ENCODE results near the gene BZW2. TPM values are rescaled to one million over a fixed set of nuclear protein-coding genes. Genes with fewer than 3 reads are reported as not detected.

The BZW2 gene
- total RNA-seq, 2 experiments from 2014 or later: 158 to 162 TPM

- no peak overlapping the region for H3K4me3 Mint-ChIP-seq
- H3K4me1 Mint-ChIP-seq: peaks cover 18% of the 10 kb centered on the region
- peaks cover 5% of the 10 kb centered on the region for H3K9me3 Mint-ChIP-seq
- no peaks in the 10 kb centered on the region for H3K27me3 Mint-ChIP-seq
- H3K36me3 Mint-ChIP-seq: peaks cover 51% of the 10 kb centered on the region
- no peak overlapping the region for H3K27ac Mint-ChIP-seq
- no peak for DNase-seq
These were observed 64.7 kb downstream of the BZW2 start for GRCh38 chr7:16710651-16711050.

GRCh38 chr7:16711730-16712129, 65.7 kb downstream of the BZW2 start:
- Mint-ChIP-seq H3K4me3 (no peak overlapping the region), H3K9me3 (peaks cover 3% of the 10 kb centered on the region), H3K27me3 (no peaks in the 10 kb centered on the region), H3K4me1 (peaks cover 15% of the 10 kb centered on the region), H3K27ac (peak overlapping the region; percentile 51), H3K36me3 (peaks cover 40% of the 10 kb centered on the region)
- no peak for DNase-seq

GRCh38 chr7:16712916-16713315, 66.9 kb downstream of the BZW2 start:
- peaks cover 15% of the 10 kb centered on the region for H3K4me1 Mint-ChIP-seq
- H3K4me3 Mint-ChIP-seq: no peak overlapping the region
- H3K9me3 Mint-ChIP-seq: peaks cover 3% of the 10 kb centered on the region
- H3K36me3 Mint-ChIP-seq: peaks cover 35% of the 10 kb centered on the region
- DNase-seq: no peak
- no peaks in the 10 kb centered on the region for H3K27me3 Mint-ChIP-seq
- H3K27ac Mint-ChIP-seq: no peak overlapping the region

- H3K36me3 Mint-ChIP-seq: peaks cover 27% of the 10 kb centered on the region
- peaks cover 3% of the 10 kb centered on the region for H3K9me3 Mint-ChIP-seq
- H3K4me3 Mint-ChIP-seq: no peak overlapping the region
- H3K27ac Mint-ChIP-seq: no peak overlapping the region
- H3K4me1 Mint-ChIP-seq: peaks cover 12% of the 10 kb centered on the region
- DNase-seq: no peak
- no peaks in the 10 kb centered on the region for H3K27me3 Mint-ChIP-seq
These were observed 69.9 kb downstream of the BZW2 start for GRCh38 chr7:16715928-16716327.

- Mint-ChIP-seq H3K27me3 (no peaks in the 10 kb centered on the region), H3K36me3 (peaks cover 17% of the 10 kb centered on the region), H3K9me3 (no peaks in the 10 kb centered on the region), H3K4me1 (peaks cover 8% of the 10 kb centered on the region), H3K4me3 (no peak overlapping the region), H3K27ac (no peak overlapping the region)
- no peak for DNase-seq
These were observed 72.2 kb downstream of the BZW2 start for GRCh38 chr7:16718111-16718656.

GRCh38 chr7:16719699-16720098, 73.7 kb downstream of the BZW2 start:
- no peak overlapping the region for H3K4me3 Mint-ChIP-seq
- DNase-seq: no peak
- no peaks in the 10 kb centered on the region for H3K9me3 Mint-ChIP-seq
- no peaks in the 10 kb centered on the region for H3K27me3 Mint-ChIP-seq
- peaks cover 19% of the 10 kb centered on the region for H3K36me3 Mint-ChIP-seq
- H3K4me1 Mint-ChIP-seq: peaks cover 8% of the 10 kb centered on the region
- no peak overlapping the region for H3K27ac Mint-ChIP-seq

- Mint-ChIP-seq H3K36me3 (peaks cover 13% of the 10 kb centered on the region), H3K27me3 (no peaks in the 10 kb centered on the region), H3K9me3 (no peaks in the 10 kb centered on the region), H3K4me3 (no peak overlapping the region), H3K4me1 (peaks cover 8% of the 10 kb centered on the region), H3K27ac (peak overlapping the region; percentile 42)
- peak; percentile 8 for DNase-seq
These were observed 75.6 kb downstream of the BZW2 start for GRCh38 chr7:16721541-16721940.

- DNase-seq: no peak
- Mint-ChIP-seq H3K27ac (no peak overlapping the region), H3K4me3 (no peak overlapping the region), H3K27me3 (no peaks in the 10 kb centered on the region), H3K4me1 (peaks cover 8% of the 10 kb centered on the region), H3K9me3 (no peaks in the 10 kb centered on the region), H3K36me3 (peaks cover 11% of the 10 kb centered on the region)
These were observed 78.4 kb downstream of the BZW2 start for GRCh38 chr7:16724344-16724743.

- no peak overlapping the region for H3K27ac Mint-ChIP-seq
- H3K27me3 Mint-ChIP-seq: no peaks in the 10 kb centered on the region
- H3K4me3 Mint-ChIP-seq: no peak overlapping the region
- peaks cover 4% of the 10 kb centered on the region for H3K4me1 Mint-ChIP-seq
- H3K36me3 Mint-ChIP-seq: peaks cover 6% of the 10 kb centered on the region
- H3K9me3 Mint-ChIP-seq: no peaks in the 10 kb centered on the region
- no peak for DNase-seq
These were observed 80.2 kb downstream of the BZW2 start for GRCh38 chr7:16726189-16726588.

- no peaks in the 10 kb centered on the region for H3K9me3 Mint-ChIP-seq
- peaks cover 4% of the 10 kb centered on the region for H3K36me3 Mint-ChIP-seq
These were observed 81.8 kb downstream of the BZW2 start for GRCh38 chr7:16727736-16728135.

GRCh38 chr7:16728811-16729210, 82.8 kb downstream of the BZW2 start:
- DNase-seq: no peak
- Mint-ChIP-seq H3K36me3 (peaks cover 4% of the 10 kb centered on the region), H3K27me3 (no peaks in the 10 kb centered on the region), H3K27ac (no peak overlapping the region), H3K4me1 (no peaks in the 10 kb centered on the region), H3K4me3 (no peak overlapping the region), H3K9me3 (no peaks in the 10 kb centered on the region)

More at GRCh38 chr7:16727736-16728135, 81.8 kb downstream of the BZW2 start:
- Mint-ChIP-seq H3K27ac (no peak overlapping the region), H3K4me3 (no peak overlapping the region), H3K4me1 (no peaks in the 10 kb centered on the region), H3K27me3 (no peaks in the 10 kb centered on the region)
- no peak for DNase-seq

GRCh38 chr7:16729541-16729940, 83.6 kb downstream of the BZW2 start:
- Mint-ChIP-seq H3K4me3 (no peak overlapping the region), H3K27me3 (no peaks in the 10 kb centered on the region), H3K36me3 (no peaks in the 10 kb centered on the region), H3K27ac (no peak overlapping the region), H3K4me1 (no peaks in the 10 kb centered on the region), H3K9me3 (no peaks in the 10 kb centered on the region)
- DNase-seq: no peak

- H3K9me3 Mint-ChIP-seq: no peaks in the 10 kb centered on the region
- no peaks in the 10 kb centered on the region for H3K27me3 Mint-ChIP-seq
- no peak overlapping the region for H3K27ac Mint-ChIP-seq
- H3K4me3 Mint-ChIP-seq: no peak overlapping the region
- H3K36me3 Mint-ChIP-seq: no peaks in the 10 kb centered on the region
- no peak for DNase-seq
- no peaks in the 10 kb centered on the region for H3K4me1 Mint-ChIP-seq
These were observed 85.0 kb downstream of the BZW2 start for GRCh38 chr7:16730937-16731336.

- H3K36me3 Mint-ChIP-seq: no peaks in the 10 kb centered on the region
- no peaks in the 10 kb centered on the region for H3K27me3 Mint-ChIP-seq
- no peak overlapping the region for H3K27ac Mint-ChIP-seq
- no peak for DNase-seq
- H3K4me3 Mint-ChIP-seq: no peak overlapping the region
- H3K9me3 Mint-ChIP-seq: no peaks in the 10 kb centered on the region
- H3K4me1 Mint-ChIP-seq: no peaks in the 10 kb centered on the region
These were observed 86.8 kb downstream of the BZW2 start for GRCh38 chr7:16732828-16733227.

GRCh38 chr7:16734148-16734726, 88.3 kb downstream of the BZW2 start:
- DNase-seq: no peak
- H3K9me3 Mint-ChIP-seq: no peaks in the 10 kb centered on the region
- H3K4me1 Mint-ChIP-seq: no peaks in the 10 kb centered on the region
- no peak overlapping the region for H3K27ac Mint-ChIP-seq
- H3K4me3 Mint-ChIP-seq: no peak overlapping the region
- no peaks in the 10 kb centered on the region for H3K36me3 Mint-ChIP-seq
- H3K27me3 Mint-ChIP-seq: no peaks in the 10 kb centered on the region

GRCh38 chr7:16735020-16735419, 89.0 kb downstream of the BZW2 start:
- H3K4me3 Mint-ChIP-seq: no peak overlapping the region
- DNase-seq: no peak
- no peaks in the 10 kb centered on the region for H3K4me1 Mint-ChIP-seq
- H3K27me3 Mint-ChIP-seq: no peaks in the 10 kb centered on the region
- H3K9me3 Mint-ChIP-seq: no peaks in the 10 kb centered on the region
- no peaks in the 10 kb centered on the region for H3K36me3 Mint-ChIP-seq
- no peak overlapping the region for H3K27ac Mint-ChIP-seq

All from activated naive CD8-positive, alpha-beta T cell treated with anti-CD3 and anti-CD28 coated beads for 36 hours (primary cell).